ENCODE data around the gene QSOX1.

Gene QSOX1

GRCh38 chr1:180170546-180171151 is 16.0 kb downstream of the QSOX1 start:
- Histone ChIP-seq H3K36me3 (ENCODE audit: control insufficient read depth, insufficient read depth, low read length) (peaks cover 3% of the 10 kb centered on the region; the same call in 1 of the 2 replicates), H3K4me1 (ENCODE audit: control insufficient read depth, insufficient read depth, low read length) (peaks cover 11% of the 10 kb centered on the region), H3K27ac (ENCODE audit: low read length) (no peak overlapping the region), H3K9me3 (ENCODE audit: control insufficient read depth, insufficient read depth, low read length) (no peaks in the 10 kb centered on the region), H3K4me3 (ENCODE audit: low read length) (no peak overlapping the region), H3K27me3 (ENCODE audit: control insufficient read depth, insufficient read depth, low read length) (no peaks in the 10 kb centered on the region)
- WGBS (ENCODE audit: insufficient coverage, insufficient read length): no CpG with 5 or more reads among the region's 4 CpGs
- DNase-seq (ENCODE audit: low read depth, low spot score): no peak

- H3K4me1 ChIP-seq (ENCODE audit: control insufficient read depth, insufficient read depth, low read length): peaks cover 11% of the 10 kb centered on the region
- no peak overlapping the region for H3K4me3 ChIP-seq (ENCODE audit: low read length)
- no peak for DNase-seq (ENCODE audit: low read depth, low spot score)
- H3K27me3 ChIP-seq (ENCODE audit: control insufficient read depth, insufficient read depth, low read length): no peaks in the 10 kb centered on the region
- WGBS (ENCODE audit: insufficient coverage, insufficient read length): no CpG with 5 or more reads among the region's 8 CpGs
- H3K36me3 ChIP-seq (ENCODE audit: control insufficient read depth, insufficient read depth, low read length): peaks cover 3% of the 10 kb centered on the region; the same call in 1 of the 2 replicates
- no peak overlapping the region for H3K27ac ChIP-seq (ENCODE audit: low read length)
- no peaks in the 10 kb centered on the region for H3K9me3 ChIP-seq (ENCODE audit: control insufficient read depth, insufficient read depth, low read length)
Measured at GRCh38 chr1:180171691-180172090, 17.0 kb downstream of the QSOX1 start.

- Histone ChIP-seq H3K27ac (ENCODE audit: low read length) (no peak overlapping the region), H3K27me3 (ENCODE audit: control insufficient read depth, insufficient read depth, low read length) (no peaks in the 10 kb centered on the region), H3K4me1 (ENCODE audit: control insufficient read depth, insufficient read depth, low read length) (peaks cover 2% of the 10 kb centered on the region; the same call in 1 of the 2 replicates), H3K9me3 (ENCODE audit: control insufficient read depth, insufficient read depth, low read length) (no peaks in the 10 kb centered on the region), H3K36me3 (ENCODE audit: control insufficient read depth, insufficient read depth, low read length) (peaks cover 3% of the 10 kb centered on the region; the same call in 1 of the 2 replicates), H3K4me3 (ENCODE audit: low read length) (no peak overlapping the region)
- WGBS (ENCODE audit: insufficient coverage, insufficient read length): 100% methylated on average over 1 of the region's 2 CpGs
- DNase-seq (ENCODE audit: low read depth, low spot score): no peak
Measured at GRCh38 chr1:180173451-180173850, 18.8 kb downstream of the QSOX1 start.

- no peak for DNase-seq (ENCODE audit: low read depth, low spot score)
- H3K27ac ChIP-seq (ENCODE audit: low read length): no peak overlapping the region
- no peaks in the 10 kb centered on the region for H3K27me3 ChIP-seq (ENCODE audit: control insufficient read depth, insufficient read depth, low read length)
- H3K9me3 ChIP-seq (ENCODE audit: control insufficient read depth, insufficient read depth, low read length): no peaks in the 10 kb centered on the region
- peaks cover 3% of the 10 kb centered on the region; the same call in 1 of the 2 replicates for H3K36me3 ChIP-seq (ENCODE audit: control insufficient read depth, insufficient read depth, low read length)
- no CpG with 5 or more reads among the region's 8 CpGs for WGBS (ENCODE audit: insufficient coverage, insufficient read length)
- H3K4me1 ChIP-seq (ENCODE audit: control insufficient read depth, insufficient read depth, low read length): peaks cover under 1% of the 10 kb centered on the region; the same call in 1 of the 2 replicates
- H3K4me3 ChIP-seq (ENCODE audit: low read length): no peak overlapping the region
Measured at GRCh38 chr1:180173952-180174351, 19.3 kb downstream of the QSOX1 start.

GRCh38 chr1:180175291-180175690 is 20.6 kb downstream of the QSOX1 start:
- Histone ChIP-seq H3K36me3 (ENCODE audit: control insufficient read depth, insufficient read depth, low read length) (no peaks in the 10 kb centered on the region), H3K27me3 (ENCODE audit: control insufficient read depth, insufficient read depth, low read length) (no peaks in the 10 kb centered on the region), H3K4me3 (ENCODE audit: low read length) (no peak overlapping the region), H3K4me1 (ENCODE audit: control insufficient read depth, insufficient read depth, low read length) (no peaks in the 10 kb centered on the region), H3K9me3 (ENCODE audit: control insufficient read depth, insufficient read depth, low read length) (no peaks in the 10 kb centered on the region), H3K27ac (ENCODE audit: low read length) (no peak overlapping the region)
- no CpG with 5 or more reads among the region's 9 CpGs for WGBS (ENCODE audit: insufficient coverage, insufficient read length)
- DNase-seq (ENCODE audit: low read depth, low spot score): no peak

- H3K4me1 ChIP-seq (ENCODE audit: control insufficient read depth, insufficient read depth, low read length): no peaks in the 10 kb centered on the region
- H3K27ac ChIP-seq (ENCODE audit: low read length): no peak overlapping the region
- DNase-seq (ENCODE audit: low read depth, low spot score): no peak
- no peaks in the 10 kb centered on the region for H3K9me3 ChIP-seq (ENCODE audit: control insufficient read depth, insufficient read depth, low read length)
- WGBS (ENCODE audit: insufficient coverage, insufficient read length): no CpG with 5 or more reads among the region's 9 CpGs
- H3K27me3 ChIP-seq (ENCODE audit: control insufficient read depth, insufficient read depth, low read length): no peaks in the 10 kb centered on the region
- no peaks in the 10 kb centered on the region for H3K36me3 ChIP-seq (ENCODE audit: control insufficient read depth, insufficient read depth, low read length)
- no peak overlapping the region for H3K4me3 ChIP-seq (ENCODE audit: low read length)
Measured at GRCh38 chr1:180175806-180176205, 21.1 kb downstream of the QSOX1 start.

GRCh38 chr1:180176965-180177364 is 22.3 kb downstream of the QSOX1 start:
- WGBS (ENCODE audit: insufficient coverage, insufficient read length): no CpG with 5 or more reads among the region's 4 CpGs
- no peaks in the 10 kb centered on the region for H3K9me3 ChIP-seq (ENCODE audit: control insufficient read depth, insufficient read depth, low read length)
- no peak overlapping the region for H3K4me3 ChIP-seq (ENCODE audit: low read length)
- DNase-seq (ENCODE audit: low read depth, low spot score): no peak
- H3K27me3 ChIP-seq (ENCODE audit: control insufficient read depth, insufficient read depth, low read length): no peaks in the 10 kb centered on the region
- H3K27ac ChIP-seq (ENCODE audit: low read length): no peak overlapping the region
- no peaks in the 10 kb centered on the region for H3K36me3 ChIP-seq (ENCODE audit: control insufficient read depth, insufficient read depth, low read length)
- no peaks in the 10 kb centered on the region for H3K4me1 ChIP-seq (ENCODE audit: control insufficient read depth, insufficient read depth, low read length)

- Histone ChIP-seq H3K4me1 (ENCODE audit: control insufficient read depth, insufficient read depth, low read length) (no peaks in the 10 kb centered on the region), H3K27me3 (ENCODE audit: control insufficient read depth, insufficient read depth, low read length) (no peaks in the 10 kb centered on the region), H3K9me3 (ENCODE audit: control insufficient read depth, insufficient read depth, low read length) (no peaks in the 10 kb centered on the region), H3K4me3 (ENCODE audit: low read length) (no peak overlapping the region), H3K36me3 (ENCODE audit: control insufficient read depth, insufficient read depth, low read length) (no peaks in the 10 kb centered on the region; the same call in 1 of the 2 replicates), H3K27ac (ENCODE audit: low read length) (no peak overlapping the region)
- DNase-seq (ENCODE audit: low read depth, low spot score): no peak
- WGBS (ENCODE audit: insufficient coverage, insufficient read length): no CpG with 5 or more reads among the region's 4 CpGs
Measured at GRCh38 chr1:180177931-180178330, 23.3 kb downstream of the QSOX1 start.

- H3K4me3 ChIP-seq (ENCODE audit: low read length): no peak overlapping the region
- no peaks in the 10 kb centered on the region; the same call in 1 of the 2 replicates for H3K36me3 ChIP-seq (ENCODE audit: control insufficient read depth, insufficient read depth, low read length)
- no CpG with 5 or more reads among the region's 12 CpGs for WGBS (ENCODE audit: insufficient coverage, insufficient read length)
Measured at GRCh38 chr1:180178511-180179161, 24.0 kb downstream of the QSOX1 start.

GRCh38 chr1:180179162-180179957 is 24.7 kb downstream of the QSOX1 start:
- Histone ChIP-seq H3K4me1 (ENCODE audit: control insufficient read depth, insufficient read depth, low read length) (no peaks in the 10 kb centered on the region), H3K27ac (ENCODE audit: low read length) (no peak overlapping the region), H3K27me3 (ENCODE audit: control insufficient read depth, insufficient read depth, low read length) (no peaks in the 10 kb centered on the region), H3K4me3 (ENCODE audit: low read length) (no peak overlapping the region), H3K9me3 (ENCODE audit: control insufficient read depth, insufficient read depth, low read length) (no peaks in the 10 kb centered on the region), H3K36me3 (ENCODE audit: control insufficient read depth, insufficient read depth, low read length) (no peaks in the 10 kb centered on the region; the same call in 1 of the 2 replicates)
- no peak for DNase-seq (ENCODE audit: low read depth, low spot score)
- WGBS (ENCODE audit: insufficient coverage, insufficient read length): no CpG with 5 or more reads among the region's 12 CpGs

More at GRCh38 chr1:180178511-180179161, 24.0 kb downstream of the QSOX1 start:
- Histone ChIP-seq H3K27me3 (ENCODE audit: control insufficient read depth, insufficient read depth, low read length) (no peaks in the 10 kb centered on the region), H3K4me1 (ENCODE audit: control insufficient read depth, insufficient read depth, low read length) (no peaks in the 10 kb centered on the region), H3K27ac (ENCODE audit: low read length) (no peak overlapping the region), H3K9me3 (ENCODE audit: control insufficient read depth, insufficient read depth, low read length) (no peaks in the 10 kb centered on the region)
- no peak for DNase-seq (ENCODE audit: low read depth, low spot score)
